Measurements from ENCODE around the gene TNK1.
"Not testable (repeated sequence)": the region's sequence is repeated elsewhere in the genome, so short reads cannot be mapped to it uniquely, and the experiment has no call there.

TNK1 gene

GRCh38 chr17:7357381-7357780 is 23.5 kb upstream of the TNK1 start:
- Histone ChIP-seq H3K27ac (no peak overlapping the region), H3K9me3 (no peaks in the 10 kb centered on the region), H3K4me1 (peaks cover 0 to 42% (median 30%) of the 10 kb centered on the region in 4 donors), H3K4me3 (no peak overlapping the region), H3K27me3 (peaks cover 0 to 3% of the 10 kb centered on the region in 2 donors), H3K36me3 (no peaks in the 10 kb centered on the region)
- no peak for DNase-seq
- intact Hi-C loops (cut with DNase I; ENCODE audit: low total_unique reads): no loop called here
- no peak for TF ChIP-seq CTCF (IDR thresholded peaks at IDR 0.05)

- H3K4me3 ChIP-seq: no peak overlapping the region
- no peak for DNase-seq
- H3K36me3 ChIP-seq: no peaks in the 10 kb centered on the region
- H3K4me1 ChIP-seq: peaks cover 0 to under 1% (median 0%) of the 10 kb centered on the region in 4 donors
- peaks cover 0 to 3% of the 10 kb centered on the region in 2 donors for H3K27me3 ChIP-seq
- H3K27ac ChIP-seq: no peak overlapping the region
- intact Hi-C loops (cut with DNase I; ENCODE audit: low total_unique reads): no loop called here
- H3K9me3 ChIP-seq: no peaks in the 10 kb centered on the region
- no peak for TF ChIP-seq CTCF (IDR thresholded peaks at IDR 0.05)
Measured at GRCh38 chr17:7361906-7362305, 19.0 kb upstream of the TNK1 start.

GRCh38 chr17:7363311-7363710 is 17.6 kb upstream of the TNK1 start:
- H3K27ac ChIP-seq: no peak overlapping the region
- H3K4me3 ChIP-seq: no peak overlapping the region
- no peak for TF ChIP-seq CTCF (IDR thresholded peaks at IDR 0.05)
- intact Hi-C loops (cut with DNase I; ENCODE audit: low total_unique reads): no loop called here
- no peaks in the 10 kb centered on the region for H3K9me3 ChIP-seq
- DNase-seq: no peak
- peaks cover 0 to 3% of the 10 kb centered on the region in 2 donors for H3K27me3 ChIP-seq
- no peaks in the 10 kb centered on the region for H3K4me1 ChIP-seq
- H3K36me3 ChIP-seq: no peaks in the 10 kb centered on the region

GRCh38 chr17:7365963-7366362 is 14.9 kb upstream of the TNK1 start:
- H3K36me3 ChIP-seq; H3K4me1 ChIP-seq; H3K27ac ChIP-seq; H3K9me3 ChIP-seq; DNase-seq; intact Hi-C loops (cut with DNase I; ENCODE audit: low total_unique reads); H3K4me3 ChIP-seq: not testable (repeated sequence)
- peaks cover 0 to 16% of the 10 kb centered on the region in 2 donors for H3K27me3 ChIP-seq

GRCh38 chr17:7367083-7367482 is 13.8 kb upstream of the TNK1 start:
- no peak for DNase-seq
- intact Hi-C loops (cut with DNase I; ENCODE audit: low total_unique reads): no loop called here
- no peaks in the 10 kb centered on the region for H3K9me3 ChIP-seq

More at GRCh38 chr17:7367083-7367482, 13.8 kb upstream of the TNK1 start:
- Histone ChIP-seq H3K27me3 (peaks cover 0 to 16% of the 10 kb centered on the region in 2 donors), H3K4me3 (no peak overlapping the region), H3K4me1 (no peaks in the 10 kb centered on the region), H3K27ac (no peak overlapping the region), H3K36me3 (no peaks in the 10 kb centered on the region)
- TF ChIP-seq CTCF (IDR thresholded peaks at IDR 0.05): no peak
